ENCODE measurements around the gene PANX2. TPM values are rescaled to one million over a fixed set of nuclear protein-coding genes. Genes with fewer than 3 reads are reported as not detected.

Gene PANX2
- total and polyA plus RNA-seq, 4 donors, result 0.39 to 14.8 (median 1.5) TPM

- Histone ChIP-seq H3K27me3 (ENCODE audit: control insufficient read depth in 4 of 4, insufficient read depth in 4 of 4, low read length in 3 of 4) (no peaks in the 10 kb centered on the region), H3K9ac (ENCODE audit: low read depth in 1 of 2, low read length in 2 of 2) (no peak overlapping the region), H3K4me3 (ENCODE audit: low read depth in 1 of 3, low read length in 3 of 3) (no peak overlapping the region), H3K9me3 (ENCODE audit: control insufficient read depth in 4 of 4, low read length in 3 of 4) (peaks cover 0 to 4% (median 0%) of the 10 kb centered on the region in 4 donors), H3K36me3 (ENCODE audit: control insufficient read depth in 4 of 4, insufficient read depth in 3 of 4, low read depth in 1 of 4, low read length in 3 of 4) (no peaks in the 10 kb centered on the region), H3K4me1 (ENCODE audit: control insufficient read depth in 4 of 4, insufficient read depth in 4 of 4, low read length in 3 of 4) (peaks cover 7 to 24% (median 16%) of the 10 kb centered on the region in 4 donors), H3K27ac (ENCODE audit: low read depth in 1 of 2, low read length in 2 of 2) (no peak overlapping the region)
- no peak for DNase-seq (ENCODE audit: low spot score)
- 71% methylated on average over 4 of the region's 4 CpGs for WGBS
- TF ChIP-seq, protein P1, sequence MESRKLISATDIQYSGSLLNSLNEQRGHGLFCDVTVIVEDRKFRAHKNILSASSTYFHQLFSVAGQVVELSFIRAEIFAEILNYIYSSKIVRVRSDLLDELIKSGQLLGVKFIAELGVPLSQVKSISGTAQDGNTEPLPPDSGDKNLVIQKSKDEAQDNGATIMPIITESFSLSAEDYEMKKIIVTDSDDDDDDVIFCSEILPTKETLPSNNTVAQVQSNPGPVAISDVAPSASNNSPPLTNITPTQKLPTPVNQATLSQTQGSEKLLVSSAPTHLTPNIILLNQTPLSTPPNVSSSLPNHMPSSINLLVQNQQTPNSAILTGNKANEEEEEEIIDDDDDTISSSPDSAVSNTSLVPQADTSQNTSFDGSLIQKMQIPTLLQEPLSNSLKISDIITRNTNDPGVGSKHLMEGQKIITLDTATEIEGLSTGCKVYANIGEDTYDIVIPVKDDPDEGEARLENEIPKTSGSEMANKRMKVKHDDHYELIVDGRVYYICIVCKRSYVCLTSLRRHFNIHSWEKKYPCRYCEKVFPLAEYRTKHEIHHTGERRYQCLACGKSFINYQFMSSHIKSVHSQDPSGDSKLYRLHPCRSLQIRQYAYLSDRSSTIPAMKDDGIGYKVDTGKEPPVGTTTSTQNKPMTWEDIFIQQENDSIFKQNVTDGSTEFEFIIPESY (IDR thresholded peaks at IDR 0.05), result no peak
- TF ChIP-seq JUND (IDR thresholded peaks at IDR 0.05) (no peak), GABPA (IDR thresholded peaks at IDR 0.05 in 1 of 2, conservative IDR thresholded peaks at IDR 0.05 in 1 of 2) (no peak), RXRA (IDR thresholded peaks at IDR 0.05) (no peak), ATF3 (IDR thresholded peaks at IDR 0.05) (no peak), EGR1 (IDR thresholded peaks at IDR 0.05; ENCODE audit: low read depth in 2 of 2) (no peak), NR2F2 (IDR thresholded peaks at IDR 0.05) (no peak), MAX (IDR thresholded peaks at IDR 0.05) (no peak), FOXA2 (IDR thresholded peaks at IDR 0.05) (no peak), FOXA1 (IDR thresholded peaks at IDR 0.05) (no peak)
- TF ChIP-seq, protein P2, sequence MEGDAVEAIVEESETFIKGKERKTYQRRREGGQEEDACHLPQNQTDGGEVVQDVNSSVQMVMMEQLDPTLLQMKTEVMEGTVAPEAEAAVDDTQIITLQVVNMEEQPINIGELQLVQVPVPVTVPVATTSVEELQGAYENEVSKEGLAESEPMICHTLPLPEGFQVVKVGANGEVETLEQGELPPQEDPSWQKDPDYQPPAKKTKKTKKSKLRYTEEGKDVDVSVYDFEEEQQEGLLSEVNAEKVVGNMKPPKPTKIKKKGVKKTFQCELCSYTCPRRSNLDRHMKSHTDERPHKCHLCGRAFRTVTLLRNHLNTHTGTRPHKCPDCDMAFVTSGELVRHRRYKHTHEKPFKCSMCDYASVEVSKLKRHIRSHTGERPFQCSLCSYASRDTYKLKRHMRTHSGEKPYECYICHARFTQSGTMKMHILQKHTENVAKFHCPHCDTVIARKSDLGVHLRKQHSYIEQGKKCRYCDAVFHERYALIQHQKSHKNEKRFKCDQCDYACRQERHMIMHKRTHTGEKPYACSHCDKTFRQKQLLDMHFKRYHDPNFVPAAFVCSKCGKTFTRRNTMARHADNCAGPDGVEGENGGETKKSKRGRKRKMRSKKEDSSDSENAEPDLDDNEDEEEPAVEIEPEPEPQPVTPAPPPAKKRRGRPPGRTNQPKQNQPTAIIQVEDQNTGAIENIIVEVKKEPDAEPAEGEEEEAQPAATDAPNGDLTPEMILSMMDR (IDR thresholded peaks at IDR 0.05; ENCODE audit: low read depth, low read length, missing input control), result no peak
- TF ChIP-seq, protein P3, sequence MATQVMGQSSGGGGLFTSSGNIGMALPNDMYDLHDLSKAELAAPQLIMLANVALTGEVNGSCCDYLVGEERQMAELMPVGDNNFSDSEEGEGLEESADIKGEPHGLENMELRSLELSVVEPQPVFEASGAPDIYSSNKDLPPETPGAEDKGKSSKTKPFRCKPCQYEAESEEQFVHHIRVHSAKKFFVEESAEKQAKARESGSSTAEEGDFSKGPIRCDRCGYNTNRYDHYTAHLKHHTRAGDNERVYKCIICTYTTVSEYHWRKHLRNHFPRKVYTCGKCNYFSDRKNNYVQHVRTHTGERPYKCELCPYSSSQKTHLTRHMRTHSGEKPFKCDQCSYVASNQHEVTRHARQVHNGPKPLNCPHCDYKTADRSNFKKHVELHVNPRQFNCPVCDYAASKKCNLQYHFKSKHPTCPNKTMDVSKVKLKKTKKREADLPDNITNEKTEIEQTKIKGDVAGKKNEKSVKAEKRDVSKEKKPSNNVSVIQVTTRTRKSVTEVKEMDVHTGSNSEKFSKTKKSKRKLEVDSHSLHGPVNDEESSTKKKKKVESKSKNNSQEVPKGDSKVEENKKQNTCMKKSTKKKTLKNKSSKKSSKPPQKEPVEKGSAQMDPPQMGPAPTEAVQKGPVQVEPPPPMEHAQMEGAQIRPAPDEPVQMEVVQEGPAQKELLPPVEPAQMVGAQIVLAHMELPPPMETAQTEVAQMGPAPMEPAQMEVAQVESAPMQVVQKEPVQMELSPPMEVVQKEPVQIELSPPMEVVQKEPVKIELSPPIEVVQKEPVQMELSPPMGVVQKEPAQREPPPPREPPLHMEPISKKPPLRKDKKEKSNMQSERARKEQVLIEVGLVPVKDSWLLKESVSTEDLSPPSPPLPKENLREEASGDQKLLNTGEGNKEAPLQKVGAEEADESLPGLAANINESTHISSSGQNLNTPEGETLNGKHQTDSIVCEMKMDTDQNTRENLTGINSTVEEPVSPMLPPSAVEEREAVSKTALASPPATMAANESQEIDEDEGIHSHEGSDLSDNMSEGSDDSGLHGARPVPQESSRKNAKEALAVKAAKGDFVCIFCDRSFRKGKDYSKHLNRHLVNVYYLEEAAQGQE (IDR thresholded peaks at IDR 0.05), result no peak
Measured at GRCh38 chr22:50123119-50123518, 47.4 kb upstream of the PANX2 start.

DNA sequence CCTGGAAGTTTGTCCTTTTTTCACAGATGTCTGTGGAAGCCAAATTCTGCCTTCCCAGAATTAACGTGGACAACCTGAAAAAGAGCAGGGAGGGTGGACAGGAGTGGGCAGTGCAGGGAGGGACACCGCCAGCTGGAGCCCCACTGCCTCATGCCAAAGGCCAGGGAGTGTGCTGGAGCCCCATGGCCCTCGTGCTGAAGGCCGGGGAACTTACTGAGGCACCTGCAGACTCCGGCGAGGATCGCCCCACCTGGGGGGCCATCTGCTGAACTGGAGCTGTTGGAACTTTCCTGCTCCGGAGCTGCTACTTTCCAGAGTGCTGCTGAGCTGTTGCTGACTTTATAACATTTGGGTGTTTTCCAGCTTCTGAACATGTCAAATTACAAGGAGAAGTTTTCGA lies 45.5 kb upstream of the PANX2 start:
- Histone ChIP-seq H3K4me3 (ENCODE audit: low read depth in 1 of 3, low read length in 3 of 3) (no peak overlapping the region), H3K27ac (ENCODE audit: low read depth in 1 of 2, low read length in 2 of 2) (no peak overlapping the region), H3K36me3 (ENCODE audit: control insufficient read depth in 4 of 4, insufficient read depth in 3 of 4, low read depth in 1 of 4, low read length in 3 of 4) (no peaks in the 10 kb centered on the region), H3K9me3 (ENCODE audit: control insufficient read depth in 4 of 4, low read length in 3 of 4) (peaks cover 0 to 4% (median 0%) of the 10 kb centered on the region in 4 donors), H3K9ac (ENCODE audit: low read depth in 1 of 2, low read length in 2 of 2) (no peak overlapping the region), H3K4me1 (ENCODE audit: control insufficient read depth in 4 of 4, insufficient read depth in 4 of 4, low read length in 3 of 4) (peaks cover 1 to 8% (median 5%) of the 10 kb centered on the region in 4 donors), H3K27me3 (ENCODE audit: control insufficient read depth in 4 of 4, insufficient read depth in 4 of 4, low read length in 3 of 4) (no peaks in the 10 kb centered on the region)
- no peak for DNase-seq (ENCODE audit: low spot score)
- no peak for TF ChIP-seq HNF4G (IDR thresholded peaks at IDR 0.05)
- no peak for TF ChIP-seq FOXA2 (IDR thresholded peaks at IDR 0.05)
- WGBS, result 93% methylated on average over 9 of the region's 9 CpGs
